Adipocyte (in vitro differentiated cells): ENCODE measurements around the gene PCLO.
A peak's percentile ranks its signal among the peaks of the same experiment; 100 is the strongest.

Experiments
- DNase-seq: peaks from one replicate; pipeline ENCODE4 v3.0.0-alpha.2; 2015; ENCODE audit warnings: low read depth
- H3K27me3 ChIP-seq: replicated peaks from 2 replicates; pipeline ENCODE4 v1.7.0; 2013; ENCODE audit warnings: mild to moderate bottlenecking, low read length, moderate library complexity; ENCODE audit not compliant: control insufficient read depth, insufficient read depth
- H3K36me3 ChIP-seq: 2 replicates; pipeline ENCODE4 v1.7.0; 2013; ENCODE audit warnings: low read length, mild to moderate bottlenecking, moderate library complexity; ENCODE audit not compliant: control insufficient read depth, insufficient read depth, severe bottlenecking
- H3K4me1 ChIP-seq: 2 replicates; pipeline ENCODE4 v1.7.0; 2013; ENCODE audit warnings: mild to moderate bottlenecking, low read length, moderate library complexity; ENCODE audit not compliant: control insufficient read depth, insufficient read depth
- H3K4me3 ChIP-seq: 2 replicates; pipeline ENCODE4 v1.7.0; 2013; ENCODE audit warnings: mild to moderate bottlenecking, low read length, moderate library complexity
- H3K9ac ChIP-seq: 2 replicates; pipeline ENCODE4 v1.7.0; 2013; ENCODE audit warnings: mild to moderate bottlenecking, low read length, moderate library complexity
- H3K9me3 ChIP-seq: 2 replicates; pipeline ENCODE4 v1.7.0; 2013; ENCODE audit warnings: mild to moderate bottlenecking, low read length, moderate library complexity; ENCODE audit not compliant: control insufficient read depth

PCLO gene

DNA sequence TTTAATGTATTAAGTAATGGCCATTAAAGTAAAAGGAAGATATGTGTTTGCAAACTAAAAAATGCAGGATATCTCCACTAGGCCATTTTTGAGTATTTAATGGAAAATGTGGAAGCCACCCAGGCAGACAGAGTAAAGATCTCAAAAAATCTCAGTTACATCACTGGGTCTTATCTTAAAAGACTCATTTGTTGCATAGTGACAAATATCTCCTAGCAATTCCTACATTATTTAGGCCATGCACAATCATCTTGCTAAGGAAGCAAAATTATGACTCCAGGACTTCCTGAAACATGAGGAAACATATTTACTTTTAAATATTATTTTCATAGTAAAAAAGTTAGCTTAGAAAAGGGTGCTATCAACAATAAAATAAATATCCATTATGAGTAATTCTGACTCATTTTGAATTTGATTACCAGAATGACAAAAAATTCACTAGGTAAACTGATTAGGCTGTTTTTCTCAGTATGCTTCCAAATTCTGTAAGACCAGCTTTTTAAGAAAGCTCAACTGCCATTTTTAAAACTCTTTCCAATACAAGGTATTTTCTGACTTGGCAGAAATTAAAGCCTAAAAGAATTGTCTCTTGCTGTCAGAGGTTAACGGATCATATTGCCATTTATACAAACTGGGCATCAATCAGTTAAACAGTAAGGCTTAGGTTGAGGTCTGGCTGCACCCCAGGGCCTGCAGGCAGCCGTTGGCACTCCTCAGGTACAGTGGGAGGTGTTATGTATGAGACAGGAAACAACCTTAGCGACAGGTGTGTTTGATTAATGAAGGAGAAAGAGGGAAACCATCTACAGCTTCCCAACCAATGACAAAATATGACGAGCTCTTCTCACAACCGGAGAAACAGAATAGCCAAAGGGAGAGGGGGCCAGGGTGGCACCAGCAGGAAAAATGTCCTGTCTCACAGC is 31.8 kb downstream of the PCLO start:
- H3K36me3 ChIP-seq = no peaks in the 10 kb centered on the region

DNA sequence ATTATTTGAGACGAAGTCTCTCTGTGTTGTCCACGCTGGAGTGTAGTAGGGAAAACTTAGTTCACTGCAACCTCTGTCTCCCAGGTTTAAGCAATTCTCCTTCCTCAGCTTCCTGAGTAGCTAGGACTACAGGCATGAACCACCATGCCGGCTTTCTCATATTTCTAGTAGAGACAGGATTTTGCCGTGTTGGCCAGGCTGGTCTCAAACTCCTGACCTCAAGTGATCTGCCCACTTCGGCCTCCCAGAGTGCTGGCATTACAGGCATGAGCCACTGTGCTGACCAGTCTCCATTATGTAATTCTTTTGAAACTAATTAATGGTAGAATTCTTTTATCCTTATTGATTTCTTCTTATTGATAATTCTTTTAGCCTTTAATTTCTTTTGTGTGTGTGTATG is 32.5 kb downstream of the PCLO start:
- no peak for DNase-seq
- H3K4me1 ChIP-seq = no peaks in the 10 kb centered on the region
- H3K36me3 ChIP-seq = no peaks in the 10 kb centered on the region
- H3K27me3 ChIP-seq = no peaks in the 10 kb centered on the region
- H3K4me3 ChIP-seq = no peak overlapping the region
- no peaks in the 10 kb centered on the region for H3K9me3 ChIP-seq
- H3K9ac ChIP-seq = no peak overlapping the region

More for the DNA sequence above, 31.8 kb downstream of the PCLO start:
- no peak for DNase-seq
- no peaks in the 10 kb centered on the region for H3K9me3 ChIP-seq
- no peaks in the 10 kb centered on the region for H3K4me1 ChIP-seq
- no peak overlapping the region for H3K4me3 ChIP-seq
- no peak overlapping the region for H3K9ac ChIP-seq
- H3K27me3 ChIP-seq = no peaks in the 10 kb centered on the region

DNA sequence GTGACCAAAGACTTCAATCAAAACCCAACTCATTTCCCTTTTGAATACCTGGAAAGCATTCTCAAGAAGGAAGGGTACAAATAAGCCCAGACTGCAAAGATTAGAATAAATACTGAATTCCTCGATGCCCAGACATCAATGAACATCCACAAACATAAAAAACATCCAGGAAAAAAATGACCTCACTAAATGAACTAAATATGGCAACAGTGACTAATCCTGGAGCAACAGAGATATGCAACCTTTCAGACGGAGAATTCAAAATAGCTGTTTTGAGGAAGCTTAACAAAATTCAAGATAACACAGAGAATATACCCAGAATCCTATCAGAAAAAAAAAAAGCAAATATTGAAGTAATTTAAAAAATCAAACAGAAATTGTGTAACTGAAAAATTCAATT is 43.2 kb downstream of the PCLO start:
- no peak overlapping the region for H3K9ac ChIP-seq
- H3K36me3 ChIP-seq = no peaks in the 10 kb centered on the region
- peaks cover 22% of the 10 kb centered on the region for H3K9me3 ChIP-seq
- no peaks in the 10 kb centered on the region for H3K27me3 ChIP-seq
- peaks cover 3% of the 10 kb centered on the region for H3K4me1 ChIP-seq
- H3K4me3 ChIP-seq = no peak overlapping the region
- peak; percentile 21 for DNase-seq

DNA sequence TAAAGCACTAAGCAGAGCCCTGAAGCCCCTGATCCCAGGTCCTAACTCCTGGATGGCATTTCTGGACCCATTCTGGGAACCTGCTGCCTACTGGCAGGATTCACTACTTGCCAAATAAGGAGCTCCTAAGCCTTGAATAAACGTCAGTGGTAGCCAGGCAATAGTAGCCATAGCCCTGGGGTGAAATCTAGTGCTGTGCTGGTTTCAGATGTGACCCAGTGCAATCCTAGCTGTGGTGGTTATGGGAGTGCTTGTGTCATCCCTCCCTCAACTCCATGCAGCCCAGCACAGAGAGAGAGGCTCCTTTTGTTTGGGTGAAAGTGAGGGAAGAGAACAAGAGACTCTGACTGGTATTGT is 43.7 kb downstream of the PCLO start:
- H3K4me3 ChIP-seq = no peak overlapping the region
- H3K9ac ChIP-seq = no peak overlapping the region
- DNase-seq = no peak
- H3K36me3 ChIP-seq = no peaks in the 10 kb centered on the region
- H3K27me3 ChIP-seq = no peaks in the 10 kb centered on the region
- H3K4me1 ChIP-seq = peaks cover 3% of the 10 kb centered on the region
- peaks cover 22% of the 10 kb centered on the region for H3K9me3 ChIP-seq

DNA sequence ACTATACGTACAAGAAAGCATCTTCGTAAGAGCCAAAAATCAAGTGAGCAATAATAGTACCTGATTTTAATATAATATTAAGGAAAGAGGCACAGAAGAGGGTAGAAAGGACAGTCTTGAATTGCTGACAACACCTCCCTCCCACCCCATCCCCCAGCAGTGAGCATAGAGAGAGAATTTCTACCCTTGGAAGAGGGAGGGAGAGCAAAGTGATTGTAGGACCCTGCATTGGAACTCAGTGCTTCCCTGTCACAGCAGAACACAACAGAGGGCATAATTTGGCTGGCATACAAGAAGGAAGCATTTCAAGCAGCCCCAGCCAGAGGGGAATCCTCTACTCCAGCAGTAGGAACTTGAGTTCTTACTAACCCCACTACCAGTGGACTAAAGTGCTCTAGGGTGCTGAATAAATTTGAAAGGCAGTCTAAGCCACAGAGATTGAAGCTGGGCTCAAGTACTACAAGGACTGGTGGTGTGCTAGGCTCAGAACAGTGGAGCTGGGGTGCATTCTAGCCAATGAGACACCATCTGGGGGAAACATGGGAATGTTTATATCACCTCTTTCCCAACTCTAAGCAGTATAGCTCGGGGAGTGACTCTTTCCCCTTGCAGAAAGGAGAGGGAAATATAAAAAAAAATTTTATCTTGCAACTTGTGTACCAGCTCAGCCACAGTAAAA is 44.2 kb downstream of the PCLO start:
- H3K27me3 ChIP-seq = no peaks in the 10 kb centered on the region
- H3K9ac ChIP-seq = no peak overlapping the region
- peaks cover 22% of the 10 kb centered on the region for H3K9me3 ChIP-seq
- H3K36me3 ChIP-seq = no peaks in the 10 kb centered on the region
- H3K4me3 ChIP-seq = no peak overlapping the region
- DNase-seq = no peak
- peaks cover 3% of the 10 kb centered on the region for H3K4me1 ChIP-seq

DNA sequence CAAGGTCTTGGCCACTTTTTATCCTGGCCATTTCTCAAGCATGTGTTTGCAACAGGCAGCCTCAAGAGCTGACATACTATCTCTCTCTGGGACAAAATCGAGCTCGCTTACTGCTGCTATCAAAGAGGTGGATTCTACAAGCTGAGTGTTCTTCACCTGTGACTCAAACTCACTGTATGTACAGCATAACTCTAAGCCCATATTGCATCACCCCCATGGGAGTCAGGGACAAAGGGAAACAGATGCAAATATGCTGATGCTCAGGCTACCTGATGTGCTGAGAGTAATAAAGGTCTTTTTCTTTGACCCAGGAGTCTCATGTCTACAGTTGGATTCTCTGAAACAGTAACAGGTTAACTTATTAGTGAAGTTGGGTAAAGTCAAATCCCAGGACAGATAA is 45.2 kb downstream of the PCLO start:
- Histone ChIP-seq H3K27me3 (no peaks in the 10 kb centered on the region), H3K4me3 (no peak overlapping the region), H3K36me3 (no peaks in the 10 kb centered on the region), H3K9ac (no peak overlapping the region), H3K9me3 (peaks cover 14% of the 10 kb centered on the region), H3K4me1 (peaks cover 3% of the 10 kb centered on the region)
- DNase-seq = no peak

DNA sequence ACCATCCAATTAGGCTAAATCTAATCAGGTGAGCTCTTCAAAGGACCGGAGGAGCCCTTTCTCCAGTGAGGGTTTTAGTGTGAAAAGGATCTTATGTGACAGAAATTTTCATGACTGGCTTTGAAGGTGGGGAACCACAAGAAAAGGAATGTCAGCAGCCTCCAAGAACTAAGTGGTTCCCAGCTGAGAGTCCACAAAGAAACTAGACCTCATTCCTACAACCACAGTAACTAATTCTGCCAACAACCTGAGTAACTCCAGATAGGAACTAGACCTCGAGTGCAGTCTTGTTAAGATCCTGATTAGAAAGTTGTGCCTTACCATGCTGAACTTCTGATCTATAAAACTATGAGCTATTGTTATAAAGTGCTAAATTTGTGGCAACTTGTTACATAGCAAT is 51.3 kb downstream of the PCLO start:
- Histone ChIP-seq H3K4me1 (no peaks in the 10 kb centered on the region), H3K9ac (no peak overlapping the region), H3K9me3 (no peaks in the 10 kb centered on the region), H3K4me3 (no peak overlapping the region), H3K36me3 (no peaks in the 10 kb centered on the region), H3K27me3 (no peaks in the 10 kb centered on the region)
- no peak for DNase-seq

DNA sequence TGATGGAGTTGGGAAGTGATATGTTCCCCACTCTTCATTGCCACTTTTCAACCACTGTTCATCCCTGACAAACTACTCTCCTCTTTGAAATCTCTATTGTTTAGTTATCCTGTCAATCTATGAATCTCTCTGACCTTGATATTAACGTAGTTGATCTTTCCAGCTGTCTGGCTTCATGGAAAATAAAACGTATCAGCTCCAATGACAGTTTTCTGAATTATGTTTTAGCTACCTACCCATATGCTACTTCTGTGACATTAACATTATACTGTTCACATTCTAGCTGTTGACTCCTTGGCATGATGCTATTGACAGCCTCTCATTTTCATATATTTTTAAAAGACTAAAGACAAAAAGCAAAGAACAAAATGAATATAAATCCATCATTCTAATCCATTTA is 53.3 kb downstream of the PCLO start:
- H3K36me3 ChIP-seq = no peaks in the 10 kb centered on the region
- no peak overlapping the region for H3K9ac ChIP-seq
- no peak overlapping the region for H3K4me3 ChIP-seq

DNA sequence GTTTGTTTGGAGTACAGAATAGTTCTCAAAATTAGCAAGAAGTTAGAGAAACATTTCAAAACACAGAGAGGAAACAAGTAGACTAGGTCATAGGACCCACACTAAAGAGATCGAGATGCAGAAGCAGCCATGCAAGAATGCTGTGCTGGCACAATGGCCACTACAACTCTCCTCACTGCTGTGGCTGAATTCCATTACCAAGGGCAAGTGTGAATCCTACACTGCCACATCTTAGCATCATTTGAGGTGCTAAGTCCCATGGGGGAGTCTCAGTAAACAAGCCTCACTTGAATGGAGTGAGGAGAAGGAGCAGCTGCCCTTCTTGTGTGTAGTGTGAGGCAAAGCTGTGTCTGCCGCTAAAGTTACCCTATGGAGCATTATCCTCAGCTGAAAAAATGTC is 56.7 kb downstream of the PCLO start:
- Histone ChIP-seq H3K9me3 (no peaks in the 10 kb centered on the region), H3K27me3 (no peaks in the 10 kb centered on the region), H3K4me3 (no peak overlapping the region), H3K4me1 (peaks cover 8% of the 10 kb centered on the region), H3K36me3 (no peaks in the 10 kb centered on the region), H3K9ac (no peak overlapping the region)
- DNase-seq = no peak

More for the DNA sequence above, 53.3 kb downstream of the PCLO start:
- no peak for DNase-seq
- H3K4me1 ChIP-seq = no peaks in the 10 kb centered on the region
- no peaks in the 10 kb centered on the region for H3K27me3 ChIP-seq
- H3K9me3 ChIP-seq = no peaks in the 10 kb centered on the region

DNA sequence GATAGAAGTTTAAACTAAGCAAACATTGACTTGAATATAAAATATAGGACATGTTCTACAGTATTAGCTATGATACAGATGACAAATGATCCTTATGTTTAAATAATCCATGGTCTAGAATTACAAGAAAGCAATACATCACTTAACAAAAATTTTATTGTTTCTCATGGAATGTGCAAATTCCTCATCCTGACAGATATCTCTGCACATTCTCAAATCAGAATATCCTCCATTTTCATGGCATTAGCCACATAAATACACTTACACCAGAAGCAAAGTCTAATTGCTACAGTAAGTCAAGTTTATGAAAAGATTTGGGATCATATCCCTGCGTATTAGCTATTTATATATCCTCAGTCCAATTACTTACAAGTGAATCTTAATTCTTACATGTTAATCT is 57.6 kb downstream of the PCLO start:
- H3K36me3 ChIP-seq = no peaks in the 10 kb centered on the region
- no peaks in the 10 kb centered on the region for H3K9me3 ChIP-seq
- H3K9ac ChIP-seq = no peak overlapping the region
- H3K4me1 ChIP-seq = peaks cover 8% of the 10 kb centered on the region
- no peak overlapping the region for H3K4me3 ChIP-seq
- DNase-seq = no peak
- no peaks in the 10 kb centered on the region for H3K27me3 ChIP-seq

DNA sequence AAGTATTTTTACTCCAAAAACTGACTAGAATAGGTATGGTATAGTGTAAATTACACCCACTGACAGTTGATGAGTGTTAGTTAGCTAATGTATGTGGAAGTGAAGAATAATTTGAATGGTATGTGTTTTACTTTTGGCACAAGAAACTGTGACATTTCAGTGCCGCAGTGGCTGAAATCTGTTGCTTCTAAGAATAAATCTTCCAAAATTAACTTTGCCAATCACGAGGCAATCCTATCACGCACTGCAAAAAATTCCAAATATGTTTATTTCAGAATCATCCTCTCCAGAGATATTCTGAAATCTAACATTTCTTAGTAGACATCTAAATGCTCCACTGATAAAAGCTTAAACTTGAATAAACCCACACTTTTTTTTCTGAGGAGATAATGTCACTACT is 61.2 kb downstream of the PCLO start:
- Histone ChIP-seq H3K9me3 (no peaks in the 10 kb centered on the region), H3K4me1 (peaks cover 8% of the 10 kb centered on the region), H3K9ac (peak overlapping the region; percentile 25), H3K4me3 (no peak overlapping the region), H3K36me3 (no peaks in the 10 kb centered on the region), H3K27me3 (no peaks in the 10 kb centered on the region)
- DNase-seq = no peak
